ENCODE results near the gene LHX5.

The LHX5 gene

DNA sequence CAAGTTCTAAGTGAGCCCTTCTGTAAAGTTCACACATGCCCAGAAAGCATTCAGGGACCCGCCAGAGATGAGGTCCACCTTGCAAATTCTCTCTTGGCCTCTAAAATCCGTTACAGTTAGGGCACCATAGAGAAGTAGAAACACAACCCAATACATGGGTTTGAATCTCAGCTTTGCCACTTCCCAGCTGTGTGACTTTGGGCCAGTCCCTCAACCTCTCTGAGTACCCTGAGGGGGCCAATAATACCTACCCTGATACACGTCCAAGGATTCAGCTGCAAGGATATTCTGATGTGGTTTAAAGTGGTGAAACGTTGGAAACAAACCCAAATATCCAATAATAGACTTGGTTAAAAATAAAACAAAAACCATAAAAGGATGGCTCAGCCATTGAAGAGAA is 11.7 kb downstream of the LHX5 start:
- Histone ChIP-seq H3K9ac (no peak overlapping the region), H3K9me3 (peaks cover 22% of the 10 kb centered on the region), H3K36me3 (no peaks in the 10 kb centered on the region), H3K4me2 (no peak overlapping the region), H3K27ac (no peak overlapping the region), H3K27me3 (peaks cover 28% of the 10 kb centered on the region), H4K20me1 (peaks cover 13% of the 10 kb centered on the region; the same call in 1 of the 2 replicates), H3K4me1 (peaks cover 22% of the 10 kb centered on the region), H3K4me3 (no peak overlapping the region)
- no peak for TF ChIP-seq Cebpa-rat (IDR thresholded peaks at IDR 0.05)

DNA sequence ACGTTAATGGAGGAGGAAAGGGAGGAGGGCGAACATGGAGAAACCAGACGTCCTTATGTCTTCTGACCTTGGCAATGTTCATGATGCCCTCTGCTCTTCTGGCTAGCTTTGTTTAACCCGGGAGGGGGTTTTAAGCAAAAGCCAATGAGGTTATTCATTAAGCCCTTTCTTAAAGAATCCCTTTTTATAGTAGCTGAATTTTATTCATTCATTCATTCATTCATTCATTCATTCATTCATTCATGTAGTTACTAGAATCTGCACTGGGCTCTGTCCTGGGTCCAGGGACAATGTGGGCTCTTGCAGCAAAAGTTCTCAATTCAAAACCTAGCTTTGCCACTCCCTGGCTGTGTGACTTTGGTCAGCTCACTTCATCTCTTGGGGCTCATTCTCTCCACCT is 14.0 kb downstream of the LHX5 start:
- no peak overlapping the region for H3K9ac ChIP-seq
- H3K9me3 ChIP-seq: no peaks in the 10 kb centered on the region
- peaks cover 6% of the 10 kb centered on the region; the same call in 1 of the 2 replicates for H3K27me3 ChIP-seq
- H3K36me3 ChIP-seq: no peaks in the 10 kb centered on the region
- H3K4me1 ChIP-seq: peaks cover 22% of the 10 kb centered on the region
- H4K20me1 ChIP-seq: no peaks in the 10 kb centered on the region
- no peak overlapping the region for H3K27ac ChIP-seq
- TF ChIP-seq Cebpa-rat (IDR thresholded peaks at IDR 0.05): no peak
- no peak overlapping the region for H3K4me2 ChIP-seq
- H3K4me3 ChIP-seq: no peak overlapping the region

DNA sequence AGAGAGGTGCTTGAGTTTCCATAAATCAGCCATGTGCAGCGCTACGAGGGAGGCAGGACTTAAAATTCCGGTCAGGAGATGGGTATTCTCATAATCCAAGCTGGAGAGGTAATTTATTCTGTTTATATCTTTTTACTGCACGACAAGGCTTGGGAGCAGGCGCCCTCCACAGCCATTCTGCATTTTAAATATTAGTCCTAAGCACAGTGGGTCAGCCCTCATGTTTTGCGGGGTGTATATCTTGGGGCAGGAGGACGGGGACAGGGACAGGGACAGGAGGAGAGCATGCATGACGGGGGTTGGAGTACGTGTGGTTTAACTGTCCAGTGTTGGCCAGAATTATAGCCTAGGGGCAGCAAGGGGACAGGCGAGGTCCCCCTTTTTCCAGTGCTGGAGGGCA is 14.5 kb downstream of the LHX5 start:
- Histone ChIP-seq H4K20me1 (no peaks in the 10 kb centered on the region), H3K27me3 (peaks cover 1% of the 10 kb centered on the region; the same call in 1 of the 2 replicates), H3K36me3 (no peaks in the 10 kb centered on the region), H3K9me3 (no peaks in the 10 kb centered on the region), H3K4me2 (peak overlapping the region; percentile 60), H3K9ac (no peak overlapping the region), H3K4me3 (no peak overlapping the region), H3K4me1 (peaks cover 22% of the 10 kb centered on the region), H3K27ac (no peak overlapping the region)
- TF ChIP-seq Cebpa-rat (IDR thresholded peaks at IDR 0.05): no peak

DNA sequence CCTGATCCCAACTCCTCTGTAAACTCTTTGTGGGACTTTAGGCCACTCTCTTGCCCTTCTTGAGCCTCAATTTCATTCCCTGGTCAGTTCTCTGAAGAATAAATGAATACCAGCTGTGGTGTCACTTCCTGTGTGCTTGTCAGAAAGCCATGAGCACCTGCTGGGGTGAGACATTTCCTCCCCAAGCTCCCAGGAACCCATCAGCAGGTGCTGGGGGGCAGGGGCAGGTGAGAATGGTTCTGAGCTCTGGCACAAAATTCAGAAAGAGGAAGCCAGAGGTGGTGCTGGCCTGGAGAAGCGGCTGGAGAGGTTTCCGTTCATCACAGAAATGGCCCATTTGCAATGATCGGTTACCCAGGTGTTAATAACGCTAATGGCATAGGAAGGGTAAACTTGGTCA is 14.9 kb downstream of the LHX5 start:
- Histone ChIP-seq H4K20me1 (no peaks in the 10 kb centered on the region), H3K9ac (no peak overlapping the region), H3K36me3 (no peaks in the 10 kb centered on the region), H3K9me3 (no peaks in the 10 kb centered on the region), H3K4me3 (no peak overlapping the region), H3K27ac (no peak overlapping the region), H3K27me3 (no peaks in the 10 kb centered on the region), H3K4me2 (peak overlapping the region; percentile 60), H3K4me1 (peaks cover 22% of the 10 kb centered on the region)
- TF ChIP-seq Cebpa-rat (IDR thresholded peaks at IDR 0.05): no peak

DNA sequence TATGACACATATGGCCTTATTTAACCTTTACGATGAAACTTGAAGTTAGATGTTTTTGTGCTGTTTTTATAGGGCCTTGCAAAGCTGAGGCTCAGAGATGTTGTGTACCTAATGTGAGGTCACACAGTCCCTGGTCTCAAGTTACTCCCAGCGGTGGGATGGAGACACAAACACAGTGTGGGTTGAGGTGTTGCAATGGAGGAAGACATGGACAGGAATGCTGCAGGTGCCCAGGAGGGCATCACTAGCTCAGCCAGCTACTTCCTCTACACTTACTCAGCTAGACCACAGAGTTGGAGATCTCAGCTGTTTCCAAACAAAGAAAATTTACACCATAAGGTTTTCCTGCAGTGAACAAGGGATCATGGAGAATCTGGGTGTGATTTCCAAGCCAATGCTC is 15.5 kb downstream of the LHX5 start:
- no peak overlapping the region for H3K4me3 ChIP-seq
- no peaks in the 10 kb centered on the region for H3K27me3 ChIP-seq
- no peaks in the 10 kb centered on the region for H3K9me3 ChIP-seq
- H3K4me2 ChIP-seq: peak overlapping the region; percentile 60
- TF ChIP-seq Cebpa-rat (IDR thresholded peaks at IDR 0.05): no peak
- H3K36me3 ChIP-seq: no peaks in the 10 kb centered on the region
- no peak overlapping the region for H3K27ac ChIP-seq
- no peak overlapping the region for H3K9ac ChIP-seq
- peaks cover 22% of the 10 kb centered on the region for H3K4me1 ChIP-seq
- H4K20me1 ChIP-seq: no peaks in the 10 kb centered on the region

DNA sequence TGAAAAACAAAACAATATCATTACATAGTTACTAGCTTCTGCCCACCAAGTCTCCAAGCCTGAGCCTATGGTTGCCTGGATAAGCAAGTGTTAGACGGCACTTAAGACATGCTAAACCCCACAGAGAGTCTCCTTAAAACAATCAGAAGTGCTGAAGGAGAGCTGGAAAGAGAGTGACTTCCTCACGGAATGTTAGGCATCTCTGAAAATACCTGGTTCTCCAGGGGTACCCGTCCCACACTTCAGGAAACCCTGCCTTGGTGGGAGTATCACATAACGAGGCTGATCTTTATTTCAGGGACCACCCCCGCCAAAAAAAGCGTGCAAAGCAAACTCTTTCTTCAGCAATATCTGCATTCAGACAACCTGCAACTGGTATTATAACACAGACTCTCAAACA is 18.3 kb downstream of the LHX5 start:
- Histone ChIP-seq H3K4me3 (no peak overlapping the region), H4K20me1 (no peaks in the 10 kb centered on the region), H3K36me3 (no peaks in the 10 kb centered on the region), H3K4me2 (no peak overlapping the region), H3K9ac (no peak overlapping the region), H3K27ac (no peak overlapping the region), H3K27me3 (no peaks in the 10 kb centered on the region), H3K4me1 (peaks cover 11% of the 10 kb centered on the region), H3K9me3 (no peaks in the 10 kb centered on the region)
- TF ChIP-seq Cebpa-rat (IDR thresholded peaks at IDR 0.05): no peak

DNA sequence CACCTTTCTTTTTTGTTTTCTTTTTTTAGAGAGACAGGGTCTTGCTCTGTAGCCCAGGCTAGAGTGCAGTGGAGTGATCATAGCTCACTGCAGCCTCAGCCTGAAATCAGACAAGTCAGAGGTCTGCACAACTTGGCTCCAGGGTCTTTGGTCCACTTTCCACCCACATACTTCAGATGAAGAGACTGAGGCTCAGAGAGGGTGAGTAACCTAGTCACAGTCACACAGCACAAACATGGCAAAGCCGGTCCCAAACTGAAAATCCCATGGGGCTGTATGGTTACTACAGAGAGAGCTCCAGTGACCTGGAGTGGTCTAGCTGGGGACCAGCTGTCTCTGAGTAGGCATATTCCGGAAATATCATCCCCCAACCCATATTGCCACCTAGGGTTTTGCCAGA is 19.2 kb downstream of the LHX5 start:
- no peak overlapping the region for H3K9ac ChIP-seq
- H3K9me3 ChIP-seq: no peaks in the 10 kb centered on the region
- no peaks in the 10 kb centered on the region for H4K20me1 ChIP-seq
- H3K27me3 ChIP-seq: no peaks in the 10 kb centered on the region
- peaks cover 11% of the 10 kb centered on the region for H3K4me1 ChIP-seq
- H3K27ac ChIP-seq: no peak overlapping the region
- no peaks in the 10 kb centered on the region for H3K36me3 ChIP-seq
- H3K4me2 ChIP-seq: no peak overlapping the region
- H3K4me3 ChIP-seq: no peak overlapping the region
- TF ChIP-seq Cebpa-rat (IDR thresholded peaks at IDR 0.05): no peak

DNA sequence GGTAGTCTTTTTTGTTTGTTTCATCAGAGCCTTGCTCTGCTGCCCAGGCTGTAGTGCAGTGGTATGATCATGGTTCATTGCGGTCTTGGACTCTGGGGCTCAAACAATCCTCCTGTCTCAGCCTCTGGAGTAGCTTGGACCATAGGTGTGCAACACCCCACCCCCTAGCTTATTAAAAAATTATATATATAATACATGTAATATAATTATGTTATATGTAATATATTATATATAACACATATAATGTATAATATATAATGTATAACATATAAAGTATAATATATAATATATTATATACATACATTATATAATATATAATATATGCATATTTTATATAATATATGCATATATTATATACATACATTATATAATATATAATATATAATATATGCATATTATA is 21.8 kb downstream of the LHX5 start:
- Histone ChIP-seq H3K9ac (no peak overlapping the region), H3K9me3 (peaks cover 6% of the 10 kb centered on the region; the same call in 1 of the 2 replicates), H3K4me3 (no peak overlapping the region), H3K4me1 (peaks cover 10% of the 10 kb centered on the region), H3K27ac (no peak overlapping the region), H3K4me2 (no peak overlapping the region), H3K36me3 (no peaks in the 10 kb centered on the region), H3K27me3 (no peaks in the 10 kb centered on the region), H4K20me1 (no peaks in the 10 kb centered on the region)
- TF ChIP-seq Cebpa-rat (IDR thresholded peaks at IDR 0.05): no peak

DNA sequence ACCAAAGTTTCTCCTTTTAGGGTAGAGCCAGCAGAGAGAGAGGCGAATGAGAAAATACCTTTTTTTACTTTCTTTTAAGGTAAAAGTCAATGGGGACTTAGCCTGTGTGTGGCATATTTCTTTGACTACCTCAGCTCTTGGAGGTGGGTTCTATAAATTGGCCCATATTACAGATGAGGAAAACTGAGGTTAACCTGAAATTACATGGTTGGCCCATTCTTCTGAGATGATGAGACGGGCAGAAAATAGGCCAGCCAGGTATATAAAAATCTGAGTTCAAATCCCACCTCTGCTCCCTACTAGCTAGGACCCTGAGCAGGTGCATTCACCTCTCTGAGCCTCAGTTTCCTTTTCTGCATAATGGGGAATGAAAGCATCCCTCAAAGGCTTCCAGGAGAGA is 22.4 kb downstream of the LHX5 start:
- no peak overlapping the region for H3K9ac ChIP-seq
- no peak overlapping the region for H3K27ac ChIP-seq
- H3K4me3 ChIP-seq: no peak overlapping the region
- TF ChIP-seq Cebpa-rat (IDR thresholded peaks at IDR 0.05): no peak
- H3K36me3 ChIP-seq: no peaks in the 10 kb centered on the region
- H3K4me2 ChIP-seq: no peak overlapping the region
- no peaks in the 10 kb centered on the region for H3K27me3 ChIP-seq
- H3K9me3 ChIP-seq: peaks cover 6% of the 10 kb centered on the region; the same call in 1 of the 2 replicates
- H3K4me1 ChIP-seq: peaks cover 10% of the 10 kb centered on the region
- no peaks in the 10 kb centered on the region for H4K20me1 ChIP-seq

DNA sequence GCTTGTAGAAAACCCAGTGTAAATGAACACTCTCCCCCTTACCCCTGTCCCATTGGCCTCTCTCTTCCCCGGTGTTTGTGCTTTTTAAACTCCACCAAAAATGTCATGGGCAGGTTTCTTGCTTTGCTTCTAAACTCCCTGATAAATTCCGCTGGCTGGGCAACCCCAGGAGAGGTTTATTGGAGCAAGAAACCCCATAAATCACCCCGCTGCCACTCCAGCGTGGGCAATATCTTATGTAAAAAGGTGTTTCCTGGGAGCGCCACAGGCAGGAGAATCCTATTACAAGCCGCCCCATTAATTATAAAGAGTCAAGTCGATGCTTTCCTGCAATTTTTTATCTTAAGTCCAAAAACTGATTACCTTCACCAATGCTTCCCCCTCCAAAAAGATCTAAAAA is 22.8 kb downstream of the LHX5 start:
- no peak overlapping the region for H3K9ac ChIP-seq
- H3K4me1 ChIP-seq: peaks cover 10% of the 10 kb centered on the region
- no peaks in the 10 kb centered on the region for H3K36me3 ChIP-seq
- H4K20me1 ChIP-seq: no peaks in the 10 kb centered on the region
- no peak for TF ChIP-seq Cebpa-rat (IDR thresholded peaks at IDR 0.05)
- H3K4me3 ChIP-seq: no peak overlapping the region
- H3K27ac ChIP-seq: no peak overlapping the region
- peaks cover 6% of the 10 kb centered on the region; the same call in 1 of the 2 replicates for H3K9me3 ChIP-seq
- no peak overlapping the region for H3K4me2 ChIP-seq
- H3K27me3 ChIP-seq: no peaks in the 10 kb centered on the region

DNA sequence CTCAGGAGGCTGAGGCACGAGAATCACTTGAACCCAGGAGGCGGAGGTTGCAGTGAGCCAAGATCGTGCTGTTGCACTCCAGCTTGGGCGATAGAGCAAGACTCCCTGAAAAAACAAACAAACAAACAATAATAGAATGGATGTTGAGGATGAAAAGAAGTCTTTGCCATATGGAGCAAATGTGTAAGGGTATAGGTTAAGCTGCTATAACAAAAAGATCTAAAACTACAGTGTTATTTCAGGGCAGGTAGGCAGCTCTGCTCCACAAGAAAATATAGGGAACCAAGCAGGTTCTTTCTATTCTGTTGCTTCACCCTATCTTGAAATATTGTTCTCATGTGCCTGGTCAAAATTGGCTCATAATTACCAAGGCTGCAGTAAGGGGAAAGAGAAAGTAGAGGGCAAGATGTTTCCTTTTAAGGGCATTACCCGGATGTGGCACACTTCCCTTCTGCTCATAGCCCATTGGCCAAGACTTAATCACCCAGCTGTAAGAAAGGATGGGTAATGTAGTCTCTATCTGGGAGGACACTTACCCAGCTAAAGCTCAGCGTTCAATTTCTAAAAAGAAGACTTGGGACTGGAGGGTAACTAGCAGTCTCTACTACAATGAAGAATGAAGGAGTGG is 26.0 kb downstream of the LHX5 start:
- Histone ChIP-seq H3K27me3 (no peaks in the 10 kb centered on the region), H3K4me3 (no peak overlapping the region), H3K4me1 (peaks cover 10% of the 10 kb centered on the region), H3K36me3 (no peaks in the 10 kb centered on the region), H3K27ac (no peak overlapping the region), H4K20me1 (no peaks in the 10 kb centered on the region), H3K9me3 (peaks cover 6% of the 10 kb centered on the region; the same call in 1 of the 2 replicates), H3K4me2 (peak overlapping the region; percentile 51; the same call in 1 of the 2 replicates), H3K9ac (no peak overlapping the region)
- no peak for TF ChIP-seq Cebpa-rat (IDR thresholded peaks at IDR 0.05)
